ENCODE measurements around the gene PHIP. TPM values are rescaled to one million over a fixed set of nuclear protein-coding genes. Genes with fewer than 3 reads are reported as not detected.

Gene PHIP
- total RNA-seq, 4 donors from 2014 or later = 32.2 to 41.0 (median 36.8) TPM

DNA sequence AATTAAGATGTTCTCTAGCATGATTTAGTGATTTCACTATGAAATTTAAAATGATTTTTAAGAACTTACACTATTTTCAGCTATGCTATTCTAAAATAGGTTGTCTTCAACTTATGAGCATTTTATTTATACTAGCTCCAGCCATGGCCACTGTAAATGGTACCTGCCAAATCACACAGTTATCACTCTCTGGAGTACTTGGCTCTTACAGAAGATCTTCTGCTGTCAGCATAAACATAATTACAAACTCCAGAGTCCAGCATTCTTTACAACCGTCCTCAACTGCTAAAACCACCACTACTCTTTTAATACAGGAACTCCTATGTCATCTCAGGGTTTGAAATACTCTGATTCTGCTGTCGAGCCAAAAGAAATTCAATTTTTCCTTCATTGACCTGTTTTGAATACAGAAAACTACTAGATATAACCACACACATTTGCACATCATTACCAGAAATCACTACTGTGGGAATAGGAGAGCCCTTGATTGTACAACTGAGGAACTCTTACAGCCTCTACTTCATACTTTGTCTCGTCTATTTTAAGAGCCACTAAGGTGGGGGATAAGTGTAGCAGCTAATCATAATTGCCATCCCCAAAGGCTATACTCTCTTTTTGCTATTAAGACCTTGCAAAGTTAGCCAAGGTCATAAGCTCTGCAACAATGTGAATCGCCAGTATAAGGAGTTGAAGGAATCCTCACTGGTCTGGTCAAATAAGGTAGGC is 93.7 kb downstream of the PHIP start:
- Histone ChIP-seq H3K27me3 (no peaks in the 10 kb centered on the region), H3K27ac (no peak overlapping the region), H3K9me3 (no peaks in the 10 kb centered on the region), H3K36me3 (peaks cover 0 to 90% (median 11%) of the 10 kb centered on the region in 3 donors), H3K4me3 (no peak overlapping the region), H3K4me1 (no peaks in the 10 kb centered on the region)
- WGBS, 2 donors = 61 to 70% methylated on average over 4 of the region's 4 CpGs
- TF ChIP-seq POLR2A (IDR thresholded peaks at IDR 0.05) = no peak
- no peak for TF ChIP-seq EP300 (IDR thresholded peaks at IDR 0.05)
- TF ChIP-seq, protein P1, sequence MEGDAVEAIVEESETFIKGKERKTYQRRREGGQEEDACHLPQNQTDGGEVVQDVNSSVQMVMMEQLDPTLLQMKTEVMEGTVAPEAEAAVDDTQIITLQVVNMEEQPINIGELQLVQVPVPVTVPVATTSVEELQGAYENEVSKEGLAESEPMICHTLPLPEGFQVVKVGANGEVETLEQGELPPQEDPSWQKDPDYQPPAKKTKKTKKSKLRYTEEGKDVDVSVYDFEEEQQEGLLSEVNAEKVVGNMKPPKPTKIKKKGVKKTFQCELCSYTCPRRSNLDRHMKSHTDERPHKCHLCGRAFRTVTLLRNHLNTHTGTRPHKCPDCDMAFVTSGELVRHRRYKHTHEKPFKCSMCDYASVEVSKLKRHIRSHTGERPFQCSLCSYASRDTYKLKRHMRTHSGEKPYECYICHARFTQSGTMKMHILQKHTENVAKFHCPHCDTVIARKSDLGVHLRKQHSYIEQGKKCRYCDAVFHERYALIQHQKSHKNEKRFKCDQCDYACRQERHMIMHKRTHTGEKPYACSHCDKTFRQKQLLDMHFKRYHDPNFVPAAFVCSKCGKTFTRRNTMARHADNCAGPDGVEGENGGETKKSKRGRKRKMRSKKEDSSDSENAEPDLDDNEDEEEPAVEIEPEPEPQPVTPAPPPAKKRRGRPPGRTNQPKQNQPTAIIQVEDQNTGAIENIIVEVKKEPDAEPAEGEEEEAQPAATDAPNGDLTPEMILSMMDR (IDR thresholded peaks at IDR 0.05) = no peak
- DNase-seq (ENCODE audit: low spot score in 2 of 2) = no peak

DNA sequence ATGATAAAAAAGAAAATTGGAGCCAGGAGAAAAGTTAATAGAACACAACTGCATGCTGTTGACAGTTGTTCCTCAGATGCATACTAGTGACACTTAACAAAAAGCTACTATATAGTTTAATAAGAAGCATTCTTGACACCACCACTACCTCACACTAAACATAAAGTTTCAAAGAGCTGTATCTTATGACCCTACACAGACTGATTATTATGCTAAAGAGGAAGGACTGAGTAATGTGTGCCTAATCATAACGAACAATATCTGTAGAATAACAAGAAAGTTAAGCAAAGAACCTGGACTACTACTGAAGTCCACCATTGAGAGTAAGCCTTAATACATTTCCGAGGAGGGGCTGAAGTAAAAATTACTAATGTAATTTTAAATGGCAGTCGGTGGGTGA is 110.9 kb downstream of the PHIP start:
- Histone ChIP-seq H3K4me3 (no peak overlapping the region), H3K27me3 (no peaks in the 10 kb centered on the region), H3K9me3 (no peaks in the 10 kb centered on the region), H3K4me1 (no peaks in the 10 kb centered on the region), H3K27ac (no peak overlapping the region), H3K36me3 (peaks cover 0 to 88% (median 0%) of the 10 kb centered on the region in 3 donors)
- TF ChIP-seq, protein P1 (IDR thresholded peaks at IDR 0.05) = no peak
- TF ChIP-seq POLR2A (IDR thresholded peaks at IDR 0.05) (no peak), EP300 (IDR thresholded peaks at IDR 0.05) (no peak)
- 93 to 95% methylated on average over 3 of the region's 3 CpGs for WGBS, 2 donors
- DNase-seq (ENCODE audit: low spot score in 2 of 2) = no peak

DNA sequence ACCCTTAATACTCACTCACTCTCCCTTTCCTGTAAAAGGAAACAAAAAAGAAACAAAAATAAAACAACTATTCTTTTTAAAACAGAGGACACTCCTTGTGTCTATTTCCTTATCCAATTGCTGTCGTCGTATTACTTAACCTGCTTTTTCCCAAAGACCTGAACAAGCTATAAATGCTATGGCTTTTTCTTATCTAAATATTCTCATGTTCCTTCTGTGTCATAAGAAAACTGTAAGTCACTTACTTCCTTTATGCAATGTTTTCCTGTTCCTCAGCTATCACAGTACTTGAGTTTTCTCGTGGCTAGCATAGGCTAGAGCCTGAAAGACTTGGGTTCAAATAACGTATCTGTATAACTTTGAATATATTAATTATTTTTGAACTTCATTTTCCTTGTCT is 111.5 kb downstream of the PHIP start:
- Histone ChIP-seq H3K27ac (no peak overlapping the region), H3K4me1 (no peaks in the 10 kb centered on the region), H3K4me3 (no peak overlapping the region), H3K36me3 (peaks cover 0 to 92% (median 0%) of the 10 kb centered on the region in 3 donors), H3K27me3 (no peaks in the 10 kb centered on the region), H3K9me3 (no peaks in the 10 kb centered on the region)
- TF ChIP-seq POLR2A (IDR thresholded peaks at IDR 0.05) (no peak), EP300 (IDR thresholded peaks at IDR 0.05) (no peak)
- TF ChIP-seq, protein P1 (IDR thresholded peaks at IDR 0.05) = no peak
- no peak for DNase-seq (ENCODE audit: low spot score in 2 of 2)
- WGBS, 2 donors = 90 to 93% methylated on average over 4 of the region's 4 CpGs

DNA sequence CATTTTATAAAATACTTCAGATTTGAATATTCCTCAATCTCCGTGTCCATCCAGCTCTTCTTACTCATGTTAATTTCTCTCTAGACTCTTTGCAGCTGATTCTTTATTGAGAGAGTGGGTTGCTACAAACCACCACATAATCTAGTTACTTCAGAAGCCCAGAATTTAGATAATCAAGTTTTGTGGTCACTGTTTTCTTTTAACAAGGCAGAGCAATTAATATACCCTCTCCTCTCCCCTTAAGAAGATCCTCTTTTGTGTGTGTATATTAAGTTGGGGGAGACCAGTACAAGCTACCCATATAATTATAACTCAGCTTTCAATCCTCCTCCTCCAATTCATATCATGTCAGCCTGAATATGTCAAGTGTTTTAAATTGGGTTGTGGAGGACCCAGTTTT is 115.6 kb downstream of the PHIP start:
- WGBS, 2 donors = 97 to 100% methylated on average over 1 of the region's 1 CpG
- Histone ChIP-seq H3K27ac (no peak overlapping the region), H3K9me3 (no peaks in the 10 kb centered on the region), H3K27me3 (no peaks in the 10 kb centered on the region), H3K36me3 (peaks cover 0 to 83% (median 0%) of the 10 kb centered on the region in 3 donors), H3K4me3 (no peak overlapping the region), H3K4me1 (no peaks in the 10 kb centered on the region)
- TF ChIP-seq, protein P1 (IDR thresholded peaks at IDR 0.05) = no peak
- TF ChIP-seq EP300 (IDR thresholded peaks at IDR 0.05) (no peak), POLR2A (IDR thresholded peaks at IDR 0.05) (no peak)
- DNase-seq (ENCODE audit: low spot score in 2 of 2) = no peak

- Histone ChIP-seq H3K27ac (no peak overlapping the region), H3K27me3 (no peaks in the 10 kb centered on the region), H3K4me1 (no peaks in the 10 kb centered on the region), H3K36me3 (peaks cover 0 to 84% (median 4%) of the 10 kb centered on the region in 3 donors), H3K4me3 (no peak overlapping the region), H3K9me3 (peaks cover 0 to 3% (median 0%) of the 10 kb centered on the region in 4 donors)
- no peak for DNase-seq (ENCODE audit: low spot score in 2 of 2)
- no peak for TF ChIP-seq EP300 (IDR thresholded peaks at IDR 0.05)
- TF ChIP-seq, protein P1 (IDR thresholded peaks at IDR 0.05) = no peak
- WGBS, 2 donors = 97% methylated on average over 4 of the region's 4 CpGs
Measured at GRCh38 chr6:78954740-78955139, 123.3 kb downstream of the PHIP start.
